GM20000 (cell line): ENCODE measurements around the gene GAMT.

Source experiments
- DNase-seq: peaks from one replicate; pipeline ENCODE4 v3.0.0; 2012; ENCODE audit warnings: low spot score
- TF ChIP-seq, protein P1 (sequence below): IDR thresholded peaks from 2 replicates; pipeline ENCODE4 v1.5.1; 2012; ENCODE audit warnings: mild to moderate bottlenecking, control low read depth; ENCODE audit errors: extremely low read depth, missing control alignments

Gene GAMT

DNA sequence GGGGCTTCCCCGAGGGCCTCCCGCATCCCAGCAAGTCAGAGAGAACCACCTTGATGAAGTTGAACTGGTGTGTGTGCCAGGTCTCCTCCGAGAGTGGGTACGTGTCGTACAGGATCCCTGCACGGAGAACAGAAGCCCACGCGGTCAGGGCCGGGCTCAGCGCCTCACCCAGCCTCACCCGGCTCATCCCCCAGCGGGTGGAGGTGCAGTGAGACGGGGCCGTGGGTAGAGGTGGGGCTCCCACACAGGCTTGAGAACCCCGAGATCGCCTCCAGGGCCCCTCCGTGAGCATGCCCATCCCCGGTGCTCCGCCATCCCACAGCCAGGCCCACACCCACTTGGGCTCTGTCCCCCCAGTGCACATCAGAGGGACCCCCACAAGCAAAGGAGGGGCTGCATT is 2.3 kb downstream of the GAMT start:
- TF ChIP-seq, protein P1, sequence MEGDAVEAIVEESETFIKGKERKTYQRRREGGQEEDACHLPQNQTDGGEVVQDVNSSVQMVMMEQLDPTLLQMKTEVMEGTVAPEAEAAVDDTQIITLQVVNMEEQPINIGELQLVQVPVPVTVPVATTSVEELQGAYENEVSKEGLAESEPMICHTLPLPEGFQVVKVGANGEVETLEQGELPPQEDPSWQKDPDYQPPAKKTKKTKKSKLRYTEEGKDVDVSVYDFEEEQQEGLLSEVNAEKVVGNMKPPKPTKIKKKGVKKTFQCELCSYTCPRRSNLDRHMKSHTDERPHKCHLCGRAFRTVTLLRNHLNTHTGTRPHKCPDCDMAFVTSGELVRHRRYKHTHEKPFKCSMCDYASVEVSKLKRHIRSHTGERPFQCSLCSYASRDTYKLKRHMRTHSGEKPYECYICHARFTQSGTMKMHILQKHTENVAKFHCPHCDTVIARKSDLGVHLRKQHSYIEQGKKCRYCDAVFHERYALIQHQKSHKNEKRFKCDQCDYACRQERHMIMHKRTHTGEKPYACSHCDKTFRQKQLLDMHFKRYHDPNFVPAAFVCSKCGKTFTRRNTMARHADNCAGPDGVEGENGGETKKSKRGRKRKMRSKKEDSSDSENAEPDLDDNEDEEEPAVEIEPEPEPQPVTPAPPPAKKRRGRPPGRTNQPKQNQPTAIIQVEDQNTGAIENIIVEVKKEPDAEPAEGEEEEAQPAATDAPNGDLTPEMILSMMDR: no peak
- no peak for DNase-seq

DNA sequence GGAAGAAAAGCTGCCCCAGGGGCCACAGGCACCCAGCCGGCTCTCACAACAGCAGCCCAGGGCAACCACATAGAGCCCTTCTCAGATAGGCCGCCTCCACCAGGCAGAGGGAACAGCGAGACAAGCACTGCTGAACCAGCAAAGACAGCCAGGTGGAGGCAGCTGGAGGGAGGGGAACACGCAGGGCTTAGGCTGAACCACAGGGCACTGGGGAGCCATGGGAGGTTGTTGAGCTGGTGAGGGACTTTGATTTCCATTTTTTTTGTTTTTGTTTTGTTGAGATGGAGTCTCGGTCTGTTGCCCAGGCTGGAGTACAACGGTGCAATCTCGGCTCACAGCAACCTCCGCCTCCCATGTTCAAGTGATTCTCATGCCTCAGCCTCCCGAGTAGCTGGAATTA is 3.5 kb downstream of the GAMT start:
- DNase-seq: no peak
- TF ChIP-seq, protein P1: no peak

DNA sequence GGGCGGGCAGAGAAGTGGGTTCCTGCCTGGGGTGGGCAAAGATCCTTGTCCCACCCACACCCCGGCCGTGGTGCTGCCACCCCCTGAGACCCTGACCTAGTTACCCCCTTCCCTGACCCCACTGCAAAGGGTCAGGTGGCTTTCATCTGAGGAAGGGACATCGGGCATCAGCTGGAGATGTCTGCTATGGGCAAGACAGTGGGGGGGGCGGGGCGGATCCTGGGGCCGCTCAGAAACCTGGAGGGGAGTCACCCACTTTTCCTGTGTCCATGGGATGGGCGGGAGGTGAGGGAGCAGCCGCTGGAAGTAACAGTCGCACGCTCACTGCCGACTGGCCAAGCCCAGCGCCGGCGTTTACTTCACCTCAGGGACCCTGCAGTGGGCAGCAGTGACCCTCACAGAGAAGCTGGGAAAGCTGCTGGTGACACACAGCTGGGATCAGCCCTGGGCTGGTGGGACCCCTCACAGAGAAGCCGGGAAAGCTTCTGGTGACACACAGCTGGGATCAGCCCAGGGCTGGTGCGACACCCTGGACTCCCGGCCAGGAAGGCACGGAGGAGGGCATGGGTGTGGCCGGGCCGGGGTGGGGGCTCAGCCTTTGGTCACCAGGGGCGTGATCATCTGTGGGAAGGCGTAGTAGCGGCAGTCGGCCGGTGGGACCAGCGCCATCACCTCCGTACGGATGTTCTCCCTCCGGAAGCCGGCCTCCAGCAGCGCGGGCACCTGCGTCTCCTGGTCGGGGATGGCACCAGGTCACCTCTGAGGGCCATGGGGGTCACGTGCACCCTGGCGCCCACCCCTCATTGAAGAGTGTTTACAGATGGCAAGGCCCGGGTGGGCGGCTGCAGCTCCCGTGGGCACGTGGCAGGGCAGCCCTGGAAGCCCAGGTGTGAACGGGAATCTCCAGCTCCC is 4.3 kb downstream of the GAMT start:
- DNase-seq: no peak

DNA sequence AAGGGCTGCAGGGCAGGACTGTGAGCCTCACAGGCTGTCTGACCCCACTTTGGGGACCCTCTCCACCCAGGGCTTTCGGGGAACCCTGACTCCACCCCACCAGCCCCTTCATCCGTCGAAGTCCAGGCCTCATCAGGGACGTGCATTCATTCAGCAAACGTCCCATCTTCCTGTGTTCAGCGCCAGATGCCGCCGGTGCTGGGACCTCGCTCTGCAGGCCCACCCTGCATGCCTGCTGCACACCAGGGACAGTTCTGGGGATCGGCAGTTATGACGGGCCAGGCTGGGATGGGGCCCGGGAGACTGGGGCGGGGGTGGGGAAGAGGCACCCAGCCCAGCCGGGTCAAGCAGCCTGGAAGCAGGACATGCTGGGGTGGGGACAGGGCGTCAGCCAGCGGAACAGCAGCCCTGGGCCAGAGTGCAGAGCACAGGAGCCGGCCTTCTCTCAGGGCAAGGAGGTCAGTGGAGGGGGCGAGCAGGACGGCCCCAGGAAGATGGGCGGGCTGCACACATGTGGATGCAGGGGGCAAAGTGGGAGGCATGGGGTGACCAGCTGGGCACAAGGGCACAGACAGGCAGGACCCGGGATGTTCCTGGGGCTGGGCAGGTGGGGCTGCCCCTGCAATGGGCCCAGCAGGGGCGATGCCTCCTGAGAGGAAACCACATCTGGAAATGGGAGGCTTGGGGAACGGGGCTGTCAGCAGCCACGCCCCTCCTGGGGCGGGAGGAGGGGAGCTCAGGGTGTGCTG is 5.1 kb downstream of the GAMT start:
- DNase-seq: no peak
- TF ChIP-seq, protein P1: no peak

More for the DNA sequence above, 4.3 kb downstream of the GAMT start:
- TF ChIP-seq, protein P1: no peak

DNA sequence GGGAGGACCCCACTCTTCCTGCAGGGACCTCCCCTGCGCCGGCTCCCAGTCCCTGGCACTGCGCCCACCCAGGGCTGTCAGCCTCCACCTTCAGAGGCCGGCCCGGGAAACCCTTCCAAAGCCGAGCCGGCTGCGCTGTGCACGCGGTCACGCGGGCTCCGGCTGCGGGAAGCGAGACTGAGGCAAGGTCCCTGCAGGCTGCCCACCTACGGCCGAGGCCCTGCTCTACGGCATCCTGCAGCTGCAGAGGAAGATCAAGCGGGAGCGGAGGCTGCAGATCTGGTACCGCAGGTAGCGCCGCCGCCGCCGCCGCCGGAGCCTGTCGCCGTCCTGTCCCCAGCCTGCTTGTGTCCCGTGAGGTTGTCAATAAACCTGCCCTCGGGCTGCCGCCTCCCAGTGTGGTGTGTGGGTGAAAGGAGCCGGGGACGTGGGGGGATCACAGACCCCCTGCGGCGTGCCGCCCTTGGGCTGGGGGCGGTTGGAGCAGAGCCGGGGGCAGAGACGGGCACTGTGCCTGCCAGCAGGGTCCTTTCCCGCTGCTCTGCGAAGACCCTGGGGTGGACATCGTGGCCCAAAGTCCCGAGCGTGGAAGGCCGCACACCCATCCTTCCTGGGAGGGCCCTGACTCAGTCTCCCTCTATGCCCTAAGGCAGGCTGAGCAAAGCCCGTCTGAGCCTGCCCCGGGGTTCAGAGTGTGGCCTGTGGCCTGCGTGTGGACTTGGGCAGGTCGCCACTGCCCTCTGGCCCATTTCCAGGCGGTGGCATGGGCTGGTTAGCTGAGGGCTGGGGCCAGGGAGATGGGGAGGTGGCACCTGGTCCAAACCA is 5.9 kb downstream of the GAMT start:
- no peak for DNase-seq
- TF ChIP-seq, protein P1: no peak

DNA sequence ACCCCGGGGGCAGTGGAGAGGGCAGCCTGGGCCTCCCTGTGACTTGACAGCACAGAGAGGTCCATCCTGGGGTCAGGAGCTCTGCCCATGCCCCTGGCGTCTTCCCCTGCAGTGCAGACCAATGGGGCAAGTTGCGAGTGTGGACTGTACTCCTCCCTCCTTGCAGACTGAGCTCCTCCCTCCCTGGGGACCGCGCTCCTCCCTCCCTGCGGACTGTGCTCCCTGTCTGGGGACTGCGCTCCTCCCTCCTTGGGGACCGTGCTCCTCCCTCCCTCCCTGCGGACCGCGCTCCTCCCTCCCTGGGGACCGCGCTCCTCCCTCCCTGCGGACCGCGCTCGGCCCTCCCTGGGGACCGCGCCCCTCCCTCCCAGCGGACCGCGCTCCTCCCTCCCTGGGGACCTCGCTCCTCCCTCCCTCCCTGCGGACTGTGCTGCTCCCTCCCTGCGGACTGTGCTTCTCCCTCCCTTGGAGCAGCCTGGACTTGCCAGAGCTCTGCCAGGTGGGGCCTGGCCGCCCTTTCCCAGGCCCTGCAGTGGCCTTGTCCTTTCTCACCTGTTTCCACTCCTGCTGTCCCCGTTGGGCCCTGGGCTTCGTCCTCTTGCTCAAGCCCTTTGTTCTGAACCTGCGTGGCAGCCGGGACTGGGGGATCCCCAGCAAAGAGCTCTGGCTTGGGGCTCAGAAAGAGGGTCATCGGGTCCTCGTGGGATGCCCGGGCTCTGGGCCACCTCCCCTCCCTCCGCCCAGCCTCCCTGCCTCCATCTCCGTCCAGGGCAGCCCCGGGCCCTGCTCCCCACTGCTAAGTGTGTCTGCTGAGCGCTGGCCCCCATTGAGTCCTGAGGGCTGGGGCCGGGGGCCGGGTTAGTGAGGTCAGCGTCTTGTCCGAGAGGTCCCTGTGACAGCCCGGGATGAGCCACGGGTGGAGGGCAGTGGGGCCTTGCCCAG is 6.8 kb downstream of the GAMT start:
- no peak for DNase-seq
- TF ChIP-seq, protein P1: no peak
